Heart left ventricle (tissue), 13 donors: ENCODE data around the gene NPIPB12.
"Not testable (repeated sequence)": the region's sequence is repeated elsewhere in the genome, so short reads cannot be mapped to it uniquely, and the experiment has no call there.

ENCODE experiments used
- POLR2A ChIP-seq, 2 donors: fragments of 450-650 bp; IDR thresholded peaks; one replicate each; pipeline ENCODE4 v1.6.1; 2017; ENCODE audit warnings: antibody characterized with exemption in 2 of 2, mild to moderate bottlenecking in 2 of 2, moderate library complexity in 2 of 2
- TF ChIP-seq, protein P1 (sequence below), 12 donors: fragments of 200-600 bp; sonication (generic) in 4 of 12; IDR thresholded peaks; one replicate each; pipeline versions ENCODE4 v1.5.0 to v1.8.0; 2018 to 2022; ENCODE audit warnings: antibody characterized with exemption in 12 of 12, mild to moderate bottlenecking in 5 of 12
- donor health status: ischemic (EF 13 %, LVEDD 7.1; RV severe dilation, severe dysfunction).
- donor health status: DM: no; HTN: yes; CAD: no.
- donor health status: DM: no; HTN: no; CAD: no.
- donor health status: ischemic (EF 25% LVEDD 6.9; RV normal size, moderate dysfunction).
- donor health status: ischemic (EF 25% LVEDD 5.7; RV mildly dilated, moderate dysfunction).
- donor health status: ischemic (EF 35%, LVEDD 5.7; RV mildly dilated, moderate dysfunction).
- donor health status: nonischemic (EF 11% LVEDD 7.7; RV severe dilation, severe dysfunction).
- donor health status: DM: yes; HTN: yes; CAD: no.
- donor health status: PGD.
- donor health status: ischemic (EF 29% LVEDD 5.4; RV normal size, mild dysfunction).
- donor health status: nonischemic (EF 23%, LVEDD 6.1; RV moderate dilation, normal function).

DNA sequence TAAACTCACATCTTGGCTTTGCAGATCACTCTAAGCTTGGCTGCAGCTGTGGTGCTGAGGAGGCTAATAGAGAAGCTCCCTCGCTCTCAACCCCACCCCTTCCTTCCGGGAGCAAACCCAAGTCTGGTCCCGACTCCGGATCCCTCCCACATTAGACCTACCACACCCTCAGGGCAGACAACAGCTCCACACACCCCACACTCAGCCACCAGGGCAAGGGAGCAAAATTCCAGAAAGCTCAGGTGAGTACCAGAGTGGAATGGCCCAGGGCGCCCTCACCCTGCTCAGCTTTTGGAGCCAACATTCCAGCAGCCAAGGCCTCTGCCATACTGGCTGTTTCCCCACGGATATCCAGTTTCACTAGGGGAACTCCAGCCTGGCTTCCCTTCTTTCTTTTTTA, 36.5 kb downstream of the NPIPB12 start:
- TF ChIP-seq, protein P1, sequence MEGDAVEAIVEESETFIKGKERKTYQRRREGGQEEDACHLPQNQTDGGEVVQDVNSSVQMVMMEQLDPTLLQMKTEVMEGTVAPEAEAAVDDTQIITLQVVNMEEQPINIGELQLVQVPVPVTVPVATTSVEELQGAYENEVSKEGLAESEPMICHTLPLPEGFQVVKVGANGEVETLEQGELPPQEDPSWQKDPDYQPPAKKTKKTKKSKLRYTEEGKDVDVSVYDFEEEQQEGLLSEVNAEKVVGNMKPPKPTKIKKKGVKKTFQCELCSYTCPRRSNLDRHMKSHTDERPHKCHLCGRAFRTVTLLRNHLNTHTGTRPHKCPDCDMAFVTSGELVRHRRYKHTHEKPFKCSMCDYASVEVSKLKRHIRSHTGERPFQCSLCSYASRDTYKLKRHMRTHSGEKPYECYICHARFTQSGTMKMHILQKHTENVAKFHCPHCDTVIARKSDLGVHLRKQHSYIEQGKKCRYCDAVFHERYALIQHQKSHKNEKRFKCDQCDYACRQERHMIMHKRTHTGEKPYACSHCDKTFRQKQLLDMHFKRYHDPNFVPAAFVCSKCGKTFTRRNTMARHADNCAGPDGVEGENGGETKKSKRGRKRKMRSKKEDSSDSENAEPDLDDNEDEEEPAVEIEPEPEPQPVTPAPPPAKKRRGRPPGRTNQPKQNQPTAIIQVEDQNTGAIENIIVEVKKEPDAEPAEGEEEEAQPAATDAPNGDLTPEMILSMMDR (IDR thresholded peaks at IDR 0.05), result peak in 1 of 12 donors; percentile 15
- TF ChIP-seq POLR2A (IDR thresholded peaks at IDR 0.05), result not testable (repeated sequence)
